Measurements from ENCODE around the gene IFT27.

DNA sequence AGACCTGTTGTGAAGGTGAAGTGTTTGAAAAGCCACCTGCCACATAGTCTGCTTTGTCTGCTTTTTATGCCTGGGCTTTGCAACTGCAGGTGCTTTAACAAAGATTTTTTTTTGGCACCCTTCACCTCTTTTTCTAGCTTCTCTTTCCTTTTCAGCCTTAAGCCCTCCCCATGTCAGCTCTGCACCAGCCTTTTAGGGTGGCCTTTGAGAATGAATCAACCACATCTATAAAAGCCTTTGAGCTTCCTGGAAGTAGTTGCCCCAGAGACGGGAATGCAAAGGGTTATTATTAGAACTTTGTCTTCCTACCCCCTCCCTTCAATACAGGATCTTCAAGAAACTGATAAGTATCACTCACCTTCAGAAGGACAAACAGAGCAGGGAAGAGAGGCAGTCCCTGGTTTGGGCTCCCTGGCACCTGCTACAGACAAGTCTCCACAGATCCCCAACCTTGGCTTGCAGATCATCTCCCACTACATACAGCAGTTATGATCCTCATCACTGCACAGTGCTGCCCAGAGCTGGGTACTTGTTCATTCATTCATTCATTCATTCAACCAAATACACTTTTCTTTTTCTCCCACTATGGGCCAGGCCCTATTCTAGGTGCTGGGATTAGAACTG lies 32.9 kb upstream of the IFT27 start:
- TF ChIP-seq, protein P1, sequence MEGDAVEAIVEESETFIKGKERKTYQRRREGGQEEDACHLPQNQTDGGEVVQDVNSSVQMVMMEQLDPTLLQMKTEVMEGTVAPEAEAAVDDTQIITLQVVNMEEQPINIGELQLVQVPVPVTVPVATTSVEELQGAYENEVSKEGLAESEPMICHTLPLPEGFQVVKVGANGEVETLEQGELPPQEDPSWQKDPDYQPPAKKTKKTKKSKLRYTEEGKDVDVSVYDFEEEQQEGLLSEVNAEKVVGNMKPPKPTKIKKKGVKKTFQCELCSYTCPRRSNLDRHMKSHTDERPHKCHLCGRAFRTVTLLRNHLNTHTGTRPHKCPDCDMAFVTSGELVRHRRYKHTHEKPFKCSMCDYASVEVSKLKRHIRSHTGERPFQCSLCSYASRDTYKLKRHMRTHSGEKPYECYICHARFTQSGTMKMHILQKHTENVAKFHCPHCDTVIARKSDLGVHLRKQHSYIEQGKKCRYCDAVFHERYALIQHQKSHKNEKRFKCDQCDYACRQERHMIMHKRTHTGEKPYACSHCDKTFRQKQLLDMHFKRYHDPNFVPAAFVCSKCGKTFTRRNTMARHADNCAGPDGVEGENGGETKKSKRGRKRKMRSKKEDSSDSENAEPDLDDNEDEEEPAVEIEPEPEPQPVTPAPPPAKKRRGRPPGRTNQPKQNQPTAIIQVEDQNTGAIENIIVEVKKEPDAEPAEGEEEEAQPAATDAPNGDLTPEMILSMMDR (conservative IDR thresholded peaks at IDR 0.05; ENCODE audit: low read depth, low read length) = no peak
- TF ChIP-seq POLR2A (IDR thresholded peaks at IDR 0.05; ENCODE audit: low read depth, low read length) (no peak), SMC3 (IDR thresholded peaks at IDR 0.05; ENCODE audit: low read depth, low read length) (no peak), RCOR1 (IDR thresholded peaks at IDR 0.05; ENCODE audit: insufficient replicate concordance, low read length) (no peak)
- TF ChIP-seq, protein P2, sequence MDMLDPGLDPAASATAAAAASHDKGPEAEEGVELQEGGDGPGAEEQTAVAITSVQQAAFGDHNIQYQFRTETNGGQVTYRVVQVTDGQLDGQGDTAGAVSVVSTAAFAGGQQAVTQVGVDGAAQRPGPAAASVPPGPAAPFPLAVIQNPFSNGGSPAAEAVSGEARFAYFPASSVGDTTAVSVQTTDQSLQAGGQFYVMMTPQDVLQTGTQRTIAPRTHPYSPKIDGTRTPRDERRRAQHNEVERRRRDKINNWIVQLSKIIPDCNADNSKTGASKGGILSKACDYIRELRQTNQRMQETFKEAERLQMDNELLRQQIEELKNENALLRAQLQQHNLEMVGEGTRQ (IDR thresholded peaks at IDR 0.05; ENCODE audit: low read depth, low read length) = no peak

Data from IMR-90 (cell line).